T-helper 9 cell (primary cell): ENCODE results near the gene ATG7.

Experiments
- DNase-seq: peaks from one replicate; pipeline ENCODE4 v3.0.0-alpha.2; 2020

The ATG7 gene

GRCh38 chr3:11601446-11602238, 329.4 kb downstream of the ATG7 start:
- DNase-seq: no peak

- DNase-seq: no peak
Observed at GRCh38 chr3:11602239-11602840, 330.1 kb downstream of the ATG7 start.

- no peak for DNase-seq
Observed at GRCh38 chr3:11602886-11603527, 330.8 kb downstream of the ATG7 start.

GRCh38 chr3:11603628-11604027, 331.4 kb downstream of the ATG7 start:
- no peak for DNase-seq

DNA sequence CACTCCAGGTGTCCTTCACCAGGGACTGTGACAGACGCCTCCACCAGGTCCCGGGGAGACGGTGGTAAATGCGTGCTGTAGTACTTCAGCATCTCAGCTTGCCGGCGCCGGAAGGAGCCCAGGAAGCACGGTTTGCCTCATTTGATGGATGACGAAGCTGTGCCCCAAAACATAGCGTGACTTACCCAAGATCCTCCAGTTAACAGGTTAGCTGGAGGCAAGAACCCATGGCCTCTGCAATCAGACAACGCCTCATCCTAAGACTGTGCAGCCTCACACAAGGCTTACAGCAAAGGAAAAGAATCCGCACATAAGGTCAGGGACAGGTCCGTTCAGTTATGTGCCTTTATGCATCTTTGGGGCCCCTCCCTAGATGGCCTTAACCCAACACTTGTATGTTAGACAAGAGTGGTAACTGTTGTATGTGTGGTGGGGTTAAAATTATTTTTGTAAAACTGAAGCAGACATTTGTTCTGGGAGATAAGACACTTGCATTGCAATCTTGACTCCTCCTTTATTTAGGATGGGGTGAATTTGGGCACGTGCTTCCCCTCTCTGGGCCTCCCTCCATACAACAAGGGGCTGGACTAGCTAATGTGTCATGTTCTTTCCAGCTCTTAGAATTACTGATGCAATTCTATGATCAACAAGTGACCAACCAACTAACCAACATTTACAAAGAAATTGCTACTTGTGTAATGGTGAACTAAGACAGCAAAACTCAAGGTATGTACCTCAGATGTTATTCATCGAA, 332.1 kb downstream of the ATG7 start:
- DNase-seq: no peak

DNA sequence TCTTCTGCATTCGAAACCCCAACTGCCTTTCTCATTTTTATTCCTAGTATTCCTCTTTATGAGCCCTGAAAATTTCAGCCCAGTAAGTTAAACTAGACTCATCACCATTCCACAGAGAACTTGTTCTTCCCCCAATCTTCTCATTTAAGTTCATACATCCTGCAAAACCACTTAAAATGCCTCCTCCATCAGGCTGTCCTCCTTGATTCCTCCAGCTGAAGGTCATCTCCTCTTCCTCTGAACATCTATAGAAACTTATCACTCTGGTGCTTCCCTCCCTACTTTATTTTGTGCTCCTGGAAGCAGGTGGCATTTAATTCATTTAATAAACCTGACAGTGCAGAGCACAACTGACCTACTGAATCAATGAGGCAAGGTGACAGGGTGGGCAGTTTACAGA, 333.2 kb downstream of the ATG7 start:
- no peak for DNase-seq

DNA sequence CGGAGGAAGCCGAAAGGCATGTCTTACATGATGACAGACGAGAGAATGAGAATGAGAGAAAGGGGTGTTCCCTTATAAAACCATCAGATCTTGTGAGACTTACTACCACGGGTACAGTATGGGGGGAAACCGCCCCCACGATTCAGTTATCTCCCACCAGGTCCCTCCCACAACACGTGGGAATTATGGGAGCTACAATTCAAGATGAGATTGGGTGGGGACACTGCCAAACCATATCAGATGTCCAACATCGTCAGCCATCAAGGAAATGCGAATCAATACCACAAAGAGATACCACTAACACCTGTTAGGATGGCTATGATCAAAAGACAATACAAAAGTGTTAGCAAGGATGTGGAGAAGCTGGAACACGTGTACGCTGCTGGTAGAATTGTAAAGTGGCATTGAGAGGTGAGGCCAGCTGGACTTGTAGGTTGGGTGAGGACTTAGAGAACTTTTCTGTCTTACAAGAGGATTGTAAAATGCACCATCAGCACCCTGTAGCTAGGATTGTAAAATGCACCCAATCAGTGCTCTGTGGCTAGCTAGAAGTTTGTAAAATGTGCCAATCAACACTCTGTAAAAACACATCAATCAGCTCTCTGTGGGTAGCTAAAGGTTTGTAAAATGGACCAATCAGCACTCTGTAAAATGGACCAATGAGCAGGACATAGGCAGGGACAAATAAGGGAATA, 334.0 kb downstream of the ATG7 start:
- DNase-seq: no peak

DNA sequence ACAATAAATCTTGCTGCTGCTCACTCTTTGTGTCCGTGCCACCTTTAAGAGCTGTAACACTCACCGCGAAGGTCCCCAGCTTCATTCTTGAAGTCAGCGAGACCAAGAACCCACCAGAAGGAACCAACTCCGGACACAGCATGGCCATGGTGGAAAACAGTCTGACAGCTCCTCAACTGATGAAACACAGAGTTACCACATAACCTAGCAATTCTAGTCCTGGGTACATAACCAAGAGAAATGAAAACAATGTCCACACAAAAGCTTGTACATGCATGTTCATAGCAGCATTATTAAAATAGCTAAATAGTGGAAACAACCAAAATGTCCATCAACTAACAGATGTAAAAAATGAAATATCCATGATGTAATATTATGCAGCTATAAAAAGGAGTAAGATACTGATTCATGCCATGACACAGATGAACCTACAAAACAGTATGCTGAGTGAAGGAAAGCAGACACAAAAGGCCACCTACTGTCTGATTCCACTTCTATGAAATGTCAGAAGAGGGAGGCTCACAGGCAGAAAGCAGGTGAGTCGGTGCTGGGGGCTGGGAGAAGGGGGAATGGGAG, 334.8 kb downstream of the ATG7 start:
- no peak for DNase-seq
